GM18511 (cell line): ENCODE measurements around the gene EDDM13.
"Not testable (repeated sequence)": the region's sequence is repeated elsewhere in the genome, so short reads cannot be mapped to it uniquely, and the experiment has no call there.

Experiments
- ATAC-seq: cut with Tn5 transposase; IDR thresholded peaks from one replicate; pipeline ENCODE4 v1.9.1; 2021; ENCODE audit warnings: mild to moderate bottlenecking, moderate library complexity; ENCODE audit not compliant: unreplicated experiment

EDDM13 gene

GRCh38 chr19:56294549-56294948, 22.0 kb downstream of the EDDM13 start:
- no peak for ATAC-seq

GRCh38 chr19:56295531-56296455, 23.2 kb downstream of the EDDM13 start:
- no peak for ATAC-seq

- no peak for ATAC-seq
These were observed 24.5 kb downstream of the EDDM13 start for GRCh38 chr19:56297010-56297409.

- no peak for ATAC-seq
These were observed 27.1 kb downstream of the EDDM13 start for GRCh38 chr19:56299688-56300087.

GRCh38 chr19:56301155-56301554, 28.6 kb downstream of the EDDM13 start:
- no peak for ATAC-seq

GRCh38 chr19:56301886-56302620, 29.5 kb downstream of the EDDM13 start:
- no peak for ATAC-seq

- no peak for ATAC-seq
These were observed 31.7 kb downstream of the EDDM13 start for GRCh38 chr19:56304243-56304642.

- no peak for ATAC-seq
These were observed 33.5 kb downstream of the EDDM13 start for GRCh38 chr19:56306016-56306415.

- ATAC-seq: not testable (repeated sequence)
These were observed 34.5 kb downstream of the EDDM13 start for GRCh38 chr19:56307062-56307461.

GRCh38 chr19:56308792-56309191, 36.2 kb downstream of the EDDM13 start:
- ATAC-seq: no peak

GRCh38 chr19:56309511-56310185, 37.1 kb downstream of the EDDM13 start:
- ATAC-seq: no peak

- ATAC-seq: no peak
These were observed 37.9 kb downstream of the EDDM13 start for GRCh38 chr19:56310462-56310861.

GRCh38 chr19:56312342-56312741, 39.8 kb downstream of the EDDM13 start:
- ATAC-seq: no peak

GRCh38 chr19:56312787-56313657, 40.5 kb downstream of the EDDM13 start:
- no peak for ATAC-seq

- ATAC-seq: peak; percentile 13
These were observed 41.5 kb downstream of the EDDM13 start for GRCh38 chr19:56314018-56314380.

- peak; percentile 80 for ATAC-seq
These were observed 42.0 kb downstream of the EDDM13 start, which contains the start of gene ZSCAN5A for GRCh38 chr19:56314381-56315076. TSS of gene ZSCAN5A (minus strand) at chr19:56314839. CDS start at chr19:56225046, 89,793 bp downstream.

GRCh38 chr19:56315077-56315828, 42.7 kb downstream of the EDDM13 start:
- ATAC-seq: peak; percentile 85

- ATAC-seq: no peak
These were observed 44.2 kb downstream of the EDDM13 start for GRCh38 chr19:56316728-56317127.

GRCh38 chr19:56317749-56318148, 45.2 kb downstream of the EDDM13 start:
- ATAC-seq: no peak
